H1 (cell line): ENCODE data around the gene MYOC. TPM values are rescaled to one million over a fixed set of nuclear protein-coding genes. Genes with fewer than 3 reads are reported as not detected.
"Not testable (repeated sequence)": the region's sequence is repeated elsewhere in the genome, so short reads cannot be mapped to it uniquely, and the experiment has no call there.

Experiments
- CTCF ChIA-PET: fragments of 300-600 bp; sonication (Branson Sonifier 250); formaldehyde crosslinking; loops from one replicate; lab custom pipeline; 2021; ENCODE audit not compliant: partially characterized antibody; lab: Charles Lee
- POLR2A ChIA-PET: fragments of 300-600 bp; sonication (Branson Sonifier 250); formaldehyde crosslinking; loops from one replicate; lab custom pipeline; 2021; ENCODE audit warnings: inconsistent platforms; ENCODE audit not compliant: partially characterized antibody; lab: Charles Lee
- DNase-seq, 2 experiments: peaks; one replicate each; pipeline versions ENCODE4 v3.0.0 to v3.0.0-alpha.2; 2010 to 2022; ENCODE audit warnings: low spot score in 2 of 2, low read depth in 1 of 2, mixed read lengths in 1 of 2
- FAIRE-seq: peaks from 2 replicates; lab custom pipeline; 2011; peaks lifted over from hg19 to GRCh38; lab: Jason Lieb, UNC
- H2AFZ ChIP-seq: 2 replicates; pipeline ENCODE4 v1.8.1; 2012; ENCODE audit warnings: low read length, inconsistent platforms
- H2AK5ac ChIP-seq: 2 replicates; pipeline ENCODE4 v1.6.1; 2013; ENCODE audit warnings: low read depth, low read length
- H2BK120ac ChIP-seq: replicated peaks from 2 replicates; pipeline ENCODE3; 2013; ENCODE audit warnings: low read depth, low read length, inconsistent platforms
- H2BK12ac ChIP-seq: 2 replicates; pipeline ENCODE4 v1.6.1; 2013; ENCODE audit warnings: low read depth, low read length
- H2BK15ac ChIP-seq: 2 replicates; pipeline ENCODE4 v1.6.1; 2013; ENCODE audit warnings: low read length
- H2BK20ac ChIP-seq: 2 replicates; pipeline ENCODE4 v1.6.1; 2013; ENCODE audit warnings: low read length
- H2BK5ac ChIP-seq: 2 replicates; pipeline ENCODE4 v1.6.1; 2013; ENCODE audit warnings: low read depth, low read length
- H3K14ac ChIP-seq: 2 replicates; pipeline ENCODE4 v1.6.1; 2013; ENCODE audit warnings: inconsistent platforms; ENCODE audit not compliant: insufficient read length
- H3K18ac ChIP-seq: 2 replicates; pipeline ENCODE4 v1.6.1; 2013; ENCODE audit warnings: low read length; ENCODE audit errors: extremely low read depth
- H3K23ac ChIP-seq: 2 replicates; pipeline ENCODE4 v1.6.1; 2013; ENCODE audit warnings: inconsistent platforms; ENCODE audit not compliant: insufficient read length
- H3K23me2 ChIP-seq: 2 replicates; pipeline ENCODE4 v1.6.1; 2013; ENCODE audit warnings: low read depth, low read length
- H3K27ac ChIP-seq: 2 replicates; pipeline ENCODE4 v1.6.1; 2011; ENCODE audit warnings: low read depth, low read length, inconsistent platforms
- H3K27me3 ChIP-seq, 4 experiments: replicated peaks in 1 of 4; 1 replicate in 1 of 4; 2 replicates in 3 of 4; pipeline versions ENCODE4 v1.6.1 to v1.8.1; 2011 to 2013; ENCODE audit warnings: low read length in 3 of 4, mild to moderate bottlenecking in 3 of 4, inconsistent platforms in 2 of 4, mixed read lengths in 2 of 4, moderate library complexity in 1 of 4; ENCODE audit not compliant: control insufficient read depth in 3 of 4, insufficient read depth in 3 of 4; ENCODE audit errors: extremely low read depth in 1 of 4
- H3K36me3 ChIP-seq, 4 experiments: 2 replicates each; pipeline versions ENCODE4 v1.6.1 to v1.8.1; 2011 to 2013; ENCODE audit warnings: mild to moderate bottlenecking in 4 of 4, low read length in 3 of 4, moderate library complexity in 2 of 4, control low read depth in 1 of 4, inconsistent platforms in 1 of 4; ENCODE audit not compliant: insufficient read depth in 4 of 4, control insufficient read depth in 2 of 4
- H3K4ac ChIP-seq: replicated peaks from 2 replicates; pipeline ENCODE3; 2013; ENCODE audit warnings: low read length, low read depth, mixed read lengths, inconsistent platforms; ENCODE audit not compliant: insufficient read length
- H3K4me1 ChIP-seq, 4 experiments: replicated peaks in 1 of 4; 1 replicate in 1 of 4; 2 replicates in 3 of 4; pipeline versions ENCODE4 v1.6.1 to v1.8.1; 2011 to 2013; ENCODE audit warnings: low read length in 3 of 4, inconsistent platforms in 2 of 4, mixed read lengths in 1 of 4; ENCODE audit not compliant: insufficient read depth in 4 of 4, control insufficient read depth in 3 of 4
- H3K4me2 ChIP-seq, 2 experiments: 2 replicates each; pipeline versions ENCODE4 v1.6.1 to v1.8.1; 2011 to 2013; ENCODE audit warnings: low read depth in 2 of 2, low read length in 2 of 2, control low read depth in 1 of 2, inconsistent platforms in 1 of 2, mild to moderate bottlenecking in 1 of 2; ENCODE audit not compliant: insufficient read depth in 1 of 2
- H3K4me3 ChIP-seq, 4 experiments: fragments of 200-600, 300-600 bp in 1 of 4; sonication (generic), shearing (Covaris generic), sonication (Bioruptor Twin) in 1 of 4; 2 replicates each; pipeline versions ENCODE4 v1.5.1 to v1.8.1; 2011 to 2016; ENCODE audit warnings: low read length in 4 of 4, low read depth in 3 of 4, control low read depth in 2 of 4, inconsistent platforms in 2 of 4, mild to moderate bottlenecking in 2 of 4, mixed read lengths in 1 of 4, moderate library complexity in 1 of 4; ENCODE audit not compliant: insufficient read depth in 2 of 4; ENCODE audit errors: extremely low read depth in 1 of 4
- H3K56ac ChIP-seq: replicated peaks from 2 replicates; pipeline ENCODE3; 2013; ENCODE audit warnings: low read depth, mild to moderate bottlenecking, mixed read lengths, low read length, inconsistent platforms; ENCODE audit not compliant: insufficient read length
- H3K79me1 ChIP-seq: 2 replicates; pipeline ENCODE4 v1.6.1; 2013; ENCODE audit warnings: low read depth, low read length, control low read depth
- H3K79me2 ChIP-seq, 2 experiments: 2 replicates each; pipeline versions ENCODE4 v1.6.1 to v1.8.1; 2012 to 2013; ENCODE audit warnings: low read length in 2 of 2, mild to moderate bottlenecking in 2 of 2, inconsistent platforms in 1 of 2; ENCODE audit not compliant: insufficient read depth in 2 of 2, control insufficient read depth in 1 of 2
- H3K9ac ChIP-seq, 4 experiments: replicated peaks in 1 of 4; 1 replicate in 1 of 4; 2 replicates in 3 of 4; pipeline versions ENCODE4 v1.6.1 to v1.8.1; 2011 to 2013; ENCODE audit warnings: low read depth in 3 of 4, low read length in 3 of 4, control low read depth in 2 of 4, mild to moderate bottlenecking in 2 of 4, moderate library complexity in 2 of 4, inconsistent platforms in 1 of 4; ENCODE audit errors: extremely low read depth in 1 of 4
- H3K9me3 ChIP-seq, 2 experiments: 2 replicates each; pipeline versions ENCODE4 v1.6.1 to v1.8.1; 2012 to 2013; ENCODE audit warnings: mild to moderate bottlenecking in 2 of 2, moderate library complexity in 2 of 2, control low read depth in 1 of 2, inconsistent platforms in 1 of 2, low read depth in 1 of 2, low read length in 1 of 2, mixed read lengths in 1 of 2; ENCODE audit not compliant: insufficient read depth in 2 of 2
- H4K20me1 ChIP-seq, 2 experiments: replicated peaks in 1 of 2; 2 replicates each; pipeline versions ENCODE3 to v1.8.1; 2011 to 2013; ENCODE audit warnings: inconsistent platforms in 2 of 2, low read length in 2 of 2, mild to moderate bottlenecking in 1 of 2; ENCODE audit not compliant: insufficient read depth in 2 of 2, control insufficient read depth in 1 of 2
- H4K5ac ChIP-seq: 2 replicates; pipeline ENCODE4 v1.6.1; 2013; ENCODE audit warnings: low read length, low read depth, mixed read lengths, inconsistent platforms; ENCODE audit not compliant: insufficient read length
- H4K8ac ChIP-seq: 2 replicates; pipeline ENCODE4 v1.8.0; 2013; ENCODE audit warnings: mild to moderate bottlenecking, moderate library complexity, low read length, inconsistent platforms; ENCODE audit not compliant: insufficient read depth; ENCODE audit errors: extremely low read depth
- H4K91ac ChIP-seq: replicated peaks from 2 replicates; pipeline ENCODE3; 2013; ENCODE audit warnings: low read length, mixed read lengths, inconsistent platforms; ENCODE audit not compliant: insufficient read length
- ASH2L ChIP-seq: fragments of 200-600, 300-600 bp; sonication (generic); IDR thresholded peaks from one replicate; pipeline ENCODE4 v1.7.1; 2017; ENCODE audit warnings: low read length
- CTCF ChIP-seq, 3 experiments: IDR thresholded peaks; 1 replicate in 2 of 3; 2 replicates in 1 of 3; pipeline versions ENCODE4 v1.5.1 to v1.6.1; 2011; ENCODE audit warnings: low read length in 3 of 3, mild to moderate bottlenecking in 3 of 3, inconsistent platforms in 2 of 3, low read depth in 1 of 3, moderate library complexity in 1 of 3; ENCODE audit not compliant: insufficient read depth in 1 of 3; ENCODE audit errors: control extremely low read depth in 1 of 3
- KDM4A ChIP-seq: IDR thresholded peaks from one replicate; pipeline ENCODE4 v1.7.1; 2012; ENCODE audit warnings: low read depth, mild to moderate bottlenecking, moderate library complexity, low read length, inconsistent platforms; ENCODE audit not compliant: severe bottlenecking
- RBBP5 ChIP-seq: IDR thresholded peaks from 2 replicates; pipeline ENCODE4 v1.7.1; 2012; ENCODE audit warnings: low read depth, mild to moderate bottlenecking, inconsistent platforms, low read length, moderate library complexity, borderline replicate concordance
- SP1 ChIP-seq: IDR thresholded peaks from 2 replicates; pipeline ENCODE4 v1.6.1; 2011; ENCODE audit warnings: low read depth, low read length
- TEAD4 ChIP-seq: IDR thresholded peaks from 2 replicates; pipeline ENCODE4 v1.6.1; 2012; ENCODE audit warnings: low read depth, low read length, inconsistent platforms, mixed read lengths
- WGBS, 2 experiments: shearing (Covaris generic) in 1 of 2; methylation state at CpG; one replicate each; pipeline versions ENCODE4 v1.1.6 to v1.1.7; 2013 to 2015; ENCODE audit warnings: low lambda C conversion rate in 2 of 2, mixed read lengths in 2 of 2, inconsistent platforms in 1 of 2, low coverage in 1 of 2, missing lambda C conversion rate in 1 of 2; ENCODE audit not compliant: insufficient replicate concordance in 2 of 2, insufficient coverage in 1 of 2, insufficient read length in 1 of 2; ENCODE audit errors: extremely low coverage in 1 of 2, missing lambda C conversion rate in 1 of 2; 5-methylcytosine and 5-hydroxymethylcytosine counted together
- polyA plus RNA-seq, 7 experiments: library from polyadenylated mRNA; depleted of rRNA in 3 of 7; stranded (reverse) in 5 of 7; unstranded in 2 of 7; fragments of >200 nt in 5 of 7; fragments of 200-250 nt in 2 of 7; gene quantifications; 1 replicate in 5 of 7; 2 replicates in 1 of 7; 4 replicates in 1 of 7; pipeline versions ENCODE4 v1.2.1 to v1.2.3, GENCODE V29; 2011 to 2013; ENCODE audit warnings: missing spikeins in 2 of 7, mixed read lengths in 2 of 7
- total RNA-seq: library from RNA; stranded (reverse); fragmentation: NEBNext Ultra II Directional; extraction: Animal tissue kit (Norgen Biotek cat#: 25700); gene quantifications from 2 replicates; pipeline ENCODE4 v1.2.1, GENCODE V29; 2021

MYOC gene
- total and polyA plus RNA-seq, 2 of the 8 experiments (the other 6 are each of a cell fraction or from before 2014, with no cell fraction given), result not detected

GRCh38 chr1:171600862-171601261 lies 51.6 kb downstream of the MYOC start (continued):
- TF ChIP-seq SP1 (no peak), KDM4A (no peak), TEAD4 (no peak), CTCF (IDR thresholded peaks at IDR 0.05; ENCODE audit: control extremely low read depth in 1 of 3, insufficient read depth in 1 of 3, low read depth in 1 of 3, low read length in 3 of 3) (no peak), ASH2L (no peak), RBBP5 (no peak)

- CTCF ChIA-PET, result not testable (repeated sequence)
Observed at GRCh38 chr1:171600310-171600709, 52.2 kb downstream of the MYOC start.

More at GRCh38 chr1:171600310-171600709, 52.2 kb downstream of the MYOC start:
- H2BK15ac ChIP-seq, FAIRE-seq, H3K36me3 ChIP-seq, H2AFZ ChIP-seq, H3K14ac ChIP-seq, H3K18ac ChIP-seq, H3K23me2 ChIP-seq, H3K9me3 ChIP-seq, H2AK5ac ChIP-seq, H4K20me1 ChIP-seq, POLR2A ChIA-PET, H3K4ac ChIP-seq, H3K79me2 ChIP-seq, H4K5ac ChIP-seq, H4K91ac ChIP-seq, H4K8ac ChIP-seq, H3K23ac ChIP-seq, H3K4me2 ChIP-seq, DNase-seq, H3K27ac ChIP-seq, H2BK120ac ChIP-seq, H3K27me3 ChIP-seq, H3K79me1 ChIP-seq, H3K4me3 ChIP-seq, H3K9ac ChIP-seq, H2BK5ac ChIP-seq, H2BK20ac ChIP-seq, H3K4me1 ChIP-seq, H2BK12ac ChIP-seq, H3K56ac ChIP-seq: not testable (repeated sequence)
- 97% methylated on average over 2 of the region's 2 CpGs; no CpG with 5 or more reads in 1 of the 2 experiments for WGBS, 2 experiments
